ENCODE data around the gene ABHD16A. TPM values are rescaled to one million over a fixed set of nuclear protein-coding genes. Genes with fewer than 3 reads are reported as not detected.

ABHD16A gene
- total and polyA plus RNA-seq, 8 donors = 14.9 to 61.5 (median 21.5) TPM

DNA sequence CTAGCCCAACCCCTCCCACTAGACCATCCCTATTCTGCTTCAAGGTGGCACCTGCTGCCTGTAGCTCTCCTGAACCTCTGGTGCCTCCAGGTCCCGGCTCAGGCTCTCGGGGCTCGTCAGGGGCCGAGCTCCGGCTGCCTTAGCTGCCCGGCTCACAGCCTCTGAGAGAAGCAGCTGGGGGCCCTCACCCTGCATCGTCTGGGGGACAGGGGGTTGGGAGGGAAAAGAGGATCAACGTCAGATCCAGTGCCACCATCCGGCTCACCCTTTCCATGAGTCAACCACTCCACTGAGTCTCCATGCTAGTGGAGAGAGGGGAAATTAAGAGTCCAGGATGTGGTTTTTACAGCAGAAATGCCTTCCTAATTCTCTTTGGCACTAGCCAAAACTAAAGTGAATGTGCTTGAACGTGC is 63.7 kb downstream of the ABHD16A start:
- no peak for FAIRE-seq

DNA sequence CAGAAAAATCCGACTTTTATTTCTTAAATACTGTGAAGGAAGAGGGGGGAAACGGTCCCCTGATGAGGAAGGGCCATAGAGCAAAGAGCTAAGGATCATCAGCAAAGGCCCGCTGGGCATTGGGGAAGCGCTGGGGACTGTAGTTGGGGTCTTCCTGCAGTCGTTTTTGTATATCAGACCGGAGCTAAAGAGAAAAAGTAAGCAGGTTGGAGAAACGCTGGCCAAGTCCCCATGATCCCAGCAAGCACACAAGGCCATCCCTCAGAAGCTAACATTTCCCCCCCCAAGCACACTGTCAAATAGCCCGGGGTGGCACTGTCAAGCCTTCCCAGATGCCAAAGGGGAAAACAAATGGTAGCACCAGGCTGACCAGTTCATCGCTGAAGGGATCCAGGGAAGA is 64.1 kb downstream of the ABHD16A start:
- FAIRE-seq = no peak
- Histone ChIP-seq H3K9me3 (no peaks in the 10 kb centered on the region), H3K27me3 (no peaks in the 10 kb centered on the region), H3K36me3 (peaks cover 14 to 94% (median 57%) of the 10 kb centered on the region in 3 donors), H3K4me1 (no peaks in the 10 kb centered on the region), H3K27ac (no peak overlapping the region), H3K4me3 (no peak overlapping the region)
- 72 to 81% methylated on average over 9 of the region's 9 CpGs for WGBS, 2 donors
- TF ChIP-seq, protein P1, sequence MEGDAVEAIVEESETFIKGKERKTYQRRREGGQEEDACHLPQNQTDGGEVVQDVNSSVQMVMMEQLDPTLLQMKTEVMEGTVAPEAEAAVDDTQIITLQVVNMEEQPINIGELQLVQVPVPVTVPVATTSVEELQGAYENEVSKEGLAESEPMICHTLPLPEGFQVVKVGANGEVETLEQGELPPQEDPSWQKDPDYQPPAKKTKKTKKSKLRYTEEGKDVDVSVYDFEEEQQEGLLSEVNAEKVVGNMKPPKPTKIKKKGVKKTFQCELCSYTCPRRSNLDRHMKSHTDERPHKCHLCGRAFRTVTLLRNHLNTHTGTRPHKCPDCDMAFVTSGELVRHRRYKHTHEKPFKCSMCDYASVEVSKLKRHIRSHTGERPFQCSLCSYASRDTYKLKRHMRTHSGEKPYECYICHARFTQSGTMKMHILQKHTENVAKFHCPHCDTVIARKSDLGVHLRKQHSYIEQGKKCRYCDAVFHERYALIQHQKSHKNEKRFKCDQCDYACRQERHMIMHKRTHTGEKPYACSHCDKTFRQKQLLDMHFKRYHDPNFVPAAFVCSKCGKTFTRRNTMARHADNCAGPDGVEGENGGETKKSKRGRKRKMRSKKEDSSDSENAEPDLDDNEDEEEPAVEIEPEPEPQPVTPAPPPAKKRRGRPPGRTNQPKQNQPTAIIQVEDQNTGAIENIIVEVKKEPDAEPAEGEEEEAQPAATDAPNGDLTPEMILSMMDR (IDR thresholded peaks at IDR 0.05) = no peak
- no peak for DNase-seq
- intact Hi-C loops (cut with DNase I) = no loop called here
- ATAC-seq = peak in 1 of 4 donors; percentile 6

More for the DNA sequence above, 63.7 kb downstream of the ABHD16A start:
- 83 to 87% methylated on average over 10 of the region's 10 CpGs for WGBS, 2 donors
- intact Hi-C loops (cut with DNase I) = no loop called here
- no peak overlapping the region for H3K4me3 ChIP-seq
- no peaks in the 10 kb centered on the region for H3K27me3 ChIP-seq
- DNase-seq = no peak
- TF ChIP-seq, protein P1 (IDR thresholded peaks at IDR 0.05) = no peak
- peaks cover 16 to 94% (median 58%) of the 10 kb centered on the region in 3 donors for H3K36me3 ChIP-seq
- H3K27ac ChIP-seq = no peak overlapping the region
- H3K4me1 ChIP-seq = no peaks in the 10 kb centered on the region
- ATAC-seq = no peak
- H3K9me3 ChIP-seq = no peaks in the 10 kb centered on the region

Small RNA genes within 50 kb of the gene (microRNA-seq; reads per million reads assigned to microRNA genes)
- 0.59 to 1.2 reads per million in 2 donors for gene MIR4646

Other genes with a start within 250 kb of the ABHD16A start
Only the 30 nearest of the 39 such genes appear.
- gene ATP6V1G2, start 156.7 kb downstream of the ABHD16A start, total RNA-seq = under 1 TPM; 0.16 to 0.81 (median 0.36) TPM
- gene ATP6V1G2, start 156.7 kb downstream of the ABHD16A start, polyA plus RNA-seq = 1 to 10 TPM; 1.9 to 2.1 TPM
- 10 to 100 TPM; 12.1 to 25.3 (median 20.8) TPM for gene NFKBIL1, start 155.7 kb downstream of the ABHD16A start, total RNA-seq
- gene NFKBIL1, start 155.7 kb downstream of the ABHD16A start, polyA plus RNA-seq = 10 to 100 TPM; 26.5 to 46.0 TPM
- gene LTA, start 131.0 kb downstream of the ABHD16A start, total RNA-seq = 1 to 10 TPM in 1 of 6 donors, under 1 TPM in 1, not detected in 4; 0.12 to 1.3 TPM
- under 1 TPM; 0.05 to 0.15 TPM for gene LTA, start 131.0 kb downstream of the ABHD16A start, polyA plus RNA-seq
- under 1 TPM in 5 of 6 donors, not detected in 1; 0.29 to 0.87 (median 0.58) TPM for gene TNF, start 127.8 kb downstream of the ABHD16A start, total RNA-seq
- gene TNF, start 127.8 kb downstream of the ABHD16A start, polyA plus RNA-seq = under 1 TPM; 0.11 to 0.42 TPM
- 10 to 100 TPM in 1 of 6 donors, 1 to 10 TPM in 3, under 1 TPM in 2; 0.71 to 19.4 (median 1.9) TPM for gene LTB, start 120.9 kb downstream of the ABHD16A start, total RNA-seq
- 1 to 10 TPM; 1.4 to 7.3 TPM for gene LTB, start 120.9 kb downstream of the ABHD16A start, polyA plus RNA-seq
- 10 to 100 TPM in 2 of 6 donors, 1 to 10 TPM in 2, under 1 TPM in 2; 0.56 to 12.9 (median 2.6) TPM for gene LST1, start 117.0 kb downstream of the ABHD16A start, total RNA-seq
- 1 to 10 TPM; 6.0 to 6.2 TPM for gene LST1, start 117.0 kb downstream of the ABHD16A start, polyA plus RNA-seq
- under 1 TPM in 1 of 6 donors, not detected in 5; 0.28 TPM for gene NCR3, start 110.3 kb downstream of the ABHD16A start, total RNA-seq
- gene NCR3, start 110.3 kb downstream of the ABHD16A start, polyA plus RNA-seq = not detected
- 10 to 100 TPM in 2 of 6 donors, 1 to 10 TPM in 4; 1.1 to 18.6 (median 5.3) TPM for gene AIF1, start 88.1 kb downstream of the ABHD16A start, total RNA-seq
- 10 to 100 TPM; 16.2 to 16.4 TPM for gene AIF1, start 88.1 kb downstream of the ABHD16A start, polyA plus RNA-seq
- 10 to 100 TPM; 45.3 to 97.6 (median 73.5) TPM for gene PRRC2A, start 82.6 kb downstream of the ABHD16A start, total RNA-seq
- 100 to 1,000 TPM; 138 to 144 TPM for gene PRRC2A, start 82.6 kb downstream of the ABHD16A start, polyA plus RNA-seq
- gene BAG6, start 50.7 kb downstream of the ABHD16A start, total RNA-seq = 100 to 1,000 TPM in 4 of 6 donors, 10 to 100 TPM in 2; 93.3 to 160 (median 113) TPM
- gene BAG6, start 50.7 kb downstream of the ABHD16A start, polyA plus RNA-seq = 100 to 1,000 TPM; 283 to 292 TPM
- 1 to 10 TPM in 3 of 6 donors, under 1 TPM in 3; 0.62 to 2.6 (median 0.98) TPM for gene APOM, start 47.4 kb downstream of the ABHD16A start, total RNA-seq
- gene APOM, start 47.4 kb downstream of the ABHD16A start, polyA plus RNA-seq = 1 to 10 TPM; 3.4 to 5.0 TPM
- 10 to 100 TPM in 1 of 6 donors, 1 to 10 TPM in 5; 6.9 to 12.0 (median 9.0) TPM for gene C6orf47, start 42.5 kb downstream of the ABHD16A start, total RNA-seq
- 10 to 100 TPM; 10.8 to 11.2 TPM for gene C6orf47, start 42.5 kb downstream of the ABHD16A start, polyA plus RNA-seq
- gene GPANK1, start 38.3 kb downstream of the ABHD16A start, total RNA-seq = 1 to 10 TPM; 5.5 to 9.5 (median 6.1) TPM
- gene GPANK1, start 38.3 kb downstream of the ABHD16A start, polyA plus RNA-seq = 10 to 100 TPM; 11.2 to 11.6 TPM
- 10 to 100 TPM; 48.1 to 65.9 (median 57.8) TPM for gene CSNK2B, start 37.2 kb downstream of the ABHD16A start, total RNA-seq
- 100 to 1,000 TPM in 1 of 2 donors, 10 to 100 TPM in 1; 86.8 to 116 TPM for gene CSNK2B, start 37.2 kb downstream of the ABHD16A start, polyA plus RNA-seq
- 1 to 10 TPM; 3.0 to 8.2 (median 4.0) TPM for gene LY6G5B, start 33.3 kb downstream of the ABHD16A start, total RNA-seq
- gene LY6G5B, start 33.3 kb downstream of the ABHD16A start, polyA plus RNA-seq = 10 to 100 TPM in 1 of 2 donors, 1 to 10 TPM in 1; 9.2 to 11.4 TPM
- gene LY6G5C, start 22.3 kb downstream of the ABHD16A start, total RNA-seq = 1 to 10 TPM; 1.6 to 2.9 (median 2.3) TPM
- gene LY6G5C, start 22.3 kb downstream of the ABHD16A start, polyA plus RNA-seq = 1 to 10 TPM; 2.4 to 2.5 TPM
- not detected for gene LY6G6F, start 3.5 kb upstream of the ABHD16A start, total RNA-seq
- gene LY6G6F, start 3.5 kb upstream of the ABHD16A start, polyA plus RNA-seq = not detected
- gene LY6G6D, start 12.0 kb upstream of the ABHD16A start, total RNA-seq = not detected
- not detected for gene LY6G6D, start 12.0 kb upstream of the ABHD16A start, polyA plus RNA-seq
- gene LY6G6C, start 18.4 kb upstream of the ABHD16A start, total RNA-seq = not detected
- not detected for gene LY6G6C, start 18.4 kb upstream of the ABHD16A start, polyA plus RNA-seq
- gene MPIG6B, start 20.0 kb upstream of the ABHD16A start, total RNA-seq = under 1 TPM in 1 of 6 donors, not detected in 5; 0.06 TPM
- gene MPIG6B, start 20.0 kb upstream of the ABHD16A start, polyA plus RNA-seq = under 1 TPM in 1 of 2 donors, not detected in 1; 0.05 TPM
- 10 to 100 TPM in 4 of 6 donors, 1 to 10 TPM in 2; 6.5 to 32.8 (median 13.0) TPM for gene DDAH2, start 26.0 kb upstream of the ABHD16A start, total RNA-seq
- 10 to 100 TPM; 58.2 to 68.8 TPM for gene DDAH2, start 26.0 kb upstream of the ABHD16A start, polyA plus RNA-seq
- gene CLIC1, start 33.2 kb upstream of the ABHD16A start, total RNA-seq = 100 to 1,000 TPM in 2 of 6 donors, 10 to 100 TPM in 4; 61.0 to 150 (median 80.8) TPM
- 100 to 1,000 TPM in 1 of 2 donors, 10 to 100 TPM in 1; 91.8 to 154 TPM for gene CLIC1, start 33.2 kb upstream of the ABHD16A start, polyA plus RNA-seq
- 1 to 10 TPM; 2.2 to 7.6 (median 5.3) TPM for gene MSH5, start 36.7 kb upstream of the ABHD16A start, total RNA-seq
- 10 to 100 TPM; 11.3 to 17.4 TPM for gene MSH5, start 36.7 kb upstream of the ABHD16A start, polyA plus RNA-seq
- 1 to 10 TPM in 1 of 6 donors, under 1 TPM in 4, not detected in 1; 0.51 to 1.9 (median 0.64) TPM for gene SAPCD1, start 59.3 kb upstream of the ABHD16A start, total RNA-seq
- gene SAPCD1, start 59.3 kb upstream of the ABHD16A start, polyA plus RNA-seq = 10 to 100 TPM in 1 of 2 donors, 1 to 10 TPM in 1; 4.8 to 11.1 TPM
- 1 to 10 TPM; 2.9 to 5.0 (median 4.3) TPM for gene VWA7, start 74.0 kb upstream of the ABHD16A start, total RNA-seq
- gene VWA7, start 74.0 kb upstream of the ABHD16A start, polyA plus RNA-seq = 10 to 100 TPM in 1 of 2 donors, 1 to 10 TPM in 1; 5.6 to 11.9 TPM
- 10 to 100 TPM; 22.0 to 48.1 (median 36.2) TPM for gene VARS1, start 92.4 kb upstream of the ABHD16A start, total RNA-seq
- 10 to 100 TPM; 35.3 to 67.3 TPM for gene VARS1, start 92.4 kb upstream of the ABHD16A start, polyA plus RNA-seq
- gene LSM2, start 103.6 kb upstream of the ABHD16A start, total RNA-seq = 10 to 100 TPM; 11.0 to 23.1 (median 19.0) TPM
- 10 to 100 TPM; 25.1 to 27.3 TPM for gene LSM2, start 103.6 kb upstream of the ABHD16A start, polyA plus RNA-seq
- gene HSPA1L, start 112.0 kb upstream of the ABHD16A start, total RNA-seq = 1 to 10 TPM in 2 of 6 donors, under 1 TPM in 4; 0.51 to 1.2 (median 0.68) TPM
- gene HSPA1L, start 112.0 kb upstream of the ABHD16A start, polyA plus RNA-seq = 1 to 10 TPM in 1 of 2 donors, under 1 TPM in 1; 0.46 to 1.0 TPM
- 100 to 1,000 TPM in 1 of 6 donors, 10 to 100 TPM in 5; 18.2 to 195 (median 29.6) TPM for gene HSPA1A, start 112.2 kb upstream of the ABHD16A start, total RNA-seq
- gene HSPA1A, start 112.2 kb upstream of the ABHD16A start, polyA plus RNA-seq = 10 to 100 TPM; 51.7 to 85.0 TPM
- gene HSPA1B, start 124.4 kb upstream of the ABHD16A start, total RNA-seq = 100 to 1,000 TPM in 2 of 6 donors, 10 to 100 TPM in 4; 24.6 to 248 (median 43.2) TPM
- gene HSPA1B, start 124.4 kb upstream of the ABHD16A start, polyA plus RNA-seq = 10 to 100 TPM; 18.4 to 60.4 TPM